GM19328 (cell line): Measurements from ENCODE around the gene ZBTB46.
"Not testable (repeated sequence)": the region's sequence is repeated elsewhere in the genome, so short reads cannot be mapped to it uniquely, and the experiment has no call there.

Experiments
- ATAC-seq: cut with Tn5 transposase; IDR thresholded peaks from one replicate; pipeline ENCODE4 v1.9.1; 2021; ENCODE audit warnings: mild to moderate bottlenecking, moderate library complexity; ENCODE audit not compliant: unreplicated experiment

The ZBTB46 gene

DNA sequence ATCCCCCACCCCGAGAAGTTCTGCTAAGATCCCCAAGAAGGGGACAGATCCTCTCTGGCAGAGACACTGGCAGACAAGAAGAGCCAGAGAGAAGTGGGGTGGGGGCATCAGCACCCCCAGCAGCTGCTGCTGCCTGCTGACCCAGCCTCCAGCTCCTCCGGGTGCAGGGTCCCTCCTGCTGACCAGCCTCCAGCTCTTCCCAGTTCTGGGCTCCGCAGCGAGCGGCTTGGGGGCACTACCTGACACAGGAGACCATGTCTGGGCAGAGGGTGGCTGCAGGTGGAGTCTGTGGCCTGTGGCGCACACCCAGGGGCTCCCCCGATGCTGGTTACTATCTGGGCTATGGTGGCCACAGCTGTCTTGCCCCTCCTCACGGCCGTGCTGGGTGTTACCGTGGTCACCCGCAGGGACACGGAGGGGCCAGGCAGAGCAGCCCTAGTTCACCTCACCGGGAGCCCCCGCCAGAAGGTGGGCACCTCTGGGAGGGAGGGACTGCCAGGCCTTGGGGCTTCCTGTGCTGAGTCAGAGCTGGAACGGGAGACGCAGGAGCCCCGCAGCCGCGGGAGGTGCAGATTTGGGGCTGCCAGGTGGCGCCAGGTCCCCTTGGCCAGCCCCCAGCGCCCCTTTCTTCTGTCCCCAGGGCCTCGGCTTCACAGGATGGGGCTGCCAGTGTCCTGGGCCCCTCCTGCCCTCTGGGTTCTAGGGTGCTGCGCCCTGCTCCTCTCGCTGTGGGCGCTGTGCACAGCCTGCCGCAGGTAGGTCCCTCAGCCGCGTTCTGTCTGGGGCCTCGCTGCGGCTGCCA, 94.0 kb downstream of the ZBTB46 start:
- no peak for ATAC-seq

DNA sequence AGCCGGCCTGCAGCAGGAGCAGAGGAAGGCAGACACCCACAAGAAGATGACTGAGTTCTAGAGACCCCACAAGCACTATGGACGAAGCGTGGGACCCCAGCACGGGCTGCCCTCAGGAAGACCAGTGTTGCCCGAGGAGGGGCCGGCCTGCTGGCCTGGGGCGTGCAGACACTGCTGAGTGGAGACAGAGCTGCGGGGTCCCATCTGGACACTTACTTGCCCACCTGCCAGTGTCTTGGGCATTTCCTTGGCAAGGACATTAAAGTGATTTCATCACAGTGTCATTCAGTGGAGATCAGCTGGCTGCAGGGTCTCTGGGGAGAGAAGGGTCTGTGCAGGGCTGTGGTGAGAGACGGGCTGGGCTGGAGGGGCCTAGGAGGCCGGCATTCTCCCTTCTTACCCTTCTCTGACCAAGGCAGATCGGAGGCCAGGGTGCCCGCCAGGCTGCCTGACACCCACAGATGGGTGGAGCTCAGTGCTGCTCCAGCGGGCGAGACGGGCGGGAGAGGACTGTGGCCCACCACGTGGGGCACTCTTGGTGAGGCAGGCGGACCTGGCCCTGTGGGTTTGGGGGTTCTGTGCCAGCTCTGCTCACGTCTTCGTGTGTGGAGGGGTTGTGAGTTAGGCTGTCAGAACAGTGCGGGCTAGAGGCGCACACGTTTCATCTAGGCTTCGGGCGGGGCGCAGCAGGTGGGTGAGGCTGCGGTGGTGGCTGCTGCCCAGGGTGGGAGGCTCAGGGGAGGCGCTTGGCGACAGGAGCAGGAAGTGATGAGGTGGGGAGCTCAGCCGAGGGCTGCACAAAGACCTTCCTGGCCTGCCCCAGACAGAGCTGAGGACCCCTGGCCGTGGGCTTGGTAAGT, 95.0 kb downstream of the ZBTB46 start, which contains the start of gene LIME1:
TSS of gene LIME1 (plus strand) at position 806 of the 860 bp plus-strand sequence. CDS start 886 bp downstream, outside the sequence.
- no peak for ATAC-seq

DNA sequence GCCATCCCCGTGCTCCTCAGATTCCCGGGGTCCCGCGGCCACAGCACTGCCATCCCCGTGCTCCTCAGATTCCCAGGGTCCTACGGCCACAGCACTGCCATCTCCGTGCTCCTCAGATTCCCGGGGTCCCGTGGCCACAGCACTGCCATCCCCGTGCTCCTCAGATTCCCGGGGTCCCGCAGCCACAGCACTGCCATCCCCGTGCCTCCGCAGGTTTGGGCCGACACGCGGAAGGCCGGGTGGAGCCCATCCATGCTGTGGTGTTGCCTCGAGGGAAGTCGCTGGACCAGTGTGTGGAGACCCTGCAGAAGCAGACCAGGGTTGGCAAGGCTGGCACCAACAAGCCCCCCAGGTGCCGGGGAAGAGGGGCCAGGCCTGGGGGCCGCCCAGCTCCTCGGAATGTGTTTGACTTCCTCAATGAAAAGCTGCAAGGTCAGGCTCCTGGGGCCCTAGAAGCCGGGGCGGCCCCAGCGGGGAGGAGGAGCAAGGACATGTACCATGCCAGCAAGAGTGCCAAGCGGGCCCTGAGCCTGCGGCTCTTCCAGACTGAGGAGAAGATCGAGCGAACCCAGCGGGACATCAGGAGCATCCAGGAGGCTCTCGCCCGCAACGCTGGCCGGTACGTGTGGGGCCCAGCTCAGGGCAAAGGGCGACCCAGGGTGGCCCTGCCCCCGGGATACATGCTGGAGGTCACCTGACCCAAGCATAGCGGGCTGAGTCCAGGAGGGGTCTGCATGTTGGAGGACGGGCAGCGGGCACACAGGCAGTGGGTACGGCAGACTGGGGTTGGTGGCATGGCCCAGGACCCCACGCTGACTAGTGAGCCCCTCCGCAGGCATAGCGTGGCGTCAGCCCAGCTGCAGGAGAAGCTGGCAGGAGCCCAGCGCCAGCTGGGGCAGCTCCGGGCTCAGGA, 95.9 kb downstream of the ZBTB46 start:
- no peak for ATAC-seq

DNA sequence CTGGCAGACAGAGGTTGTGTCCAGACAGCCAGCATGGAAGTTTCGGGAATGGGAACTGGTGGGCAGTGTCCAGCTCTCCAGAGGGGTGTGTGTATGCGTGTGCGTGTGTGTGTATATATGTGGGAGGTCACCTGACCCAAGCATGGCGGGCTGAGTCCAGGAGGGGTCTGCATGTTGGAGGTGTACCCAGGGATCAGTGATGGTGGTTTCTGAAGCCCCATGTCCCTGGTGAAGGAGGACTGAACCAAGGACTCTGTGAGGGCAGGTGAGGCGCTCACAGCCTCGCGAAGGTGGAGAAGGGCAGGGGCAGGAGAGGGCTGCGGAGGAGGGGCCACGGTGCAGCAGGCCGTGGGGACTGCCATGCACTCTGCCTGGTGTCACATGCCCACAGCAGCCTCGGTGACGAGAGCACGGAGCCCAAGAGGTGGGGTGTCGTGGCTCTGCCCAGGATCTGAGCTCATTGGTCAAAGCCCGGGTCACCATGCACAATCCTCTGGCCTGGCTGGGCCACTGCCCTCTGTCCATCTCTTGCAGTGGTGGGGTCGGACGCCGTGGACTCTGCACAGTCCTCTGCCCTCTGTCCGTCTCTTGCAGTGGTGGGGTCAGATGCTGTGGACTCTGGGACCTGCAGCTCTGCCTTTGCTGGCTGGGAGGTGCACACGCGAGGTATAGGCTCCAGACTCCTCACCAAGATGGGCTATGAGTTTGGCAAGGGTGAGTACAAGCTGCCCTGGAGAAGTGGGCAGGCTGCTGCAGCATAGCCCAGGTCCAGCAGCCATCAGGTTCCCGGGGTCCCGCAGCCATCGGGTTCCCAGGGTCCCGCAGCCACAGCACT, 96.7 kb downstream of the ZBTB46 start:
- ATAC-seq: no peak

DNA sequence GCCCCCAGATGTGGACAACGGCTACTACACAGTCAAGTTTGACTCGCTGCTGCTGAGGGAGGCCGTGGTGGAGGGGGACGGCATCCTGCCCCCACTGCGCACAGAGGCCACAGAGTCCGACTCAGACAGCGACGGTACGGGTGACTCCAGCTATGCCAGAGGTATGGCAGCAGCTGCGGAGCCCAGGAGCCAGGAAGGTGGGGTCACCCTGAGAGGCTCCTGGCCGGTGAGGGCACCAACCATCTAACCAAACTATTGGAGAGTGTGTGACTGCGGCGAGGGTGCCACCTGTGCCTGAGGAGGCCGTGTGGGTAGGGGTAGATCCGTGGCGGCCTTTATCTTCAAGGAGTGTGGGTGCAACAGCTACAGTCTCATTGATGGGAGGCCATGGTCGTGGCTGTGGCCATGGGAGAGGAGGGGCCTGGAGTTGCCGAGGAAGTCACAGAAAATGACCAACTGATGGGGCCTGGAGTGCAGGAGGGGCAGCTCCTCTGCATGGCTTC, 97.4 kb downstream of the ZBTB46 start:
- ATAC-seq: no peak

DNA sequence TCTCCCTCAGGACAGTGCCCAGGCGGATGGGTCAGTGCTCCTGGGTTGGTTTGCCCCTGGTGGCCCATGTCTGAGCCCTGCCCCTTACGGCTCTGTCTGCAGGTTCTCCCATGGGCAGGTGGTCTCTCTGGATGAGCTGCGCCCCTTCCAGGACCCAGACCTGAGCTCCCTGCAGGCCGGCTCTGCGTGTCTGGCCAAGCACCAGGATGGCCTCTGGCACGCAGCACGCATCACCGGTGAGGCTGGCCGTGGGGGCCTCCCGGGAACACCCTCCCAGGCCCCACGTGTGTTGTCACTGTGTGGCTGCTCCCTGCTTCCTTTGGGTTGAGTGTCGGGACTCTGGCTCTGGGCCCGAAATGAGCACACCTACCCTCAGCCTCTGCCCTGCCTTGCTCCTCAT, 97.9 kb downstream of the ZBTB46 start:
- ATAC-seq: no peak

DNA sequence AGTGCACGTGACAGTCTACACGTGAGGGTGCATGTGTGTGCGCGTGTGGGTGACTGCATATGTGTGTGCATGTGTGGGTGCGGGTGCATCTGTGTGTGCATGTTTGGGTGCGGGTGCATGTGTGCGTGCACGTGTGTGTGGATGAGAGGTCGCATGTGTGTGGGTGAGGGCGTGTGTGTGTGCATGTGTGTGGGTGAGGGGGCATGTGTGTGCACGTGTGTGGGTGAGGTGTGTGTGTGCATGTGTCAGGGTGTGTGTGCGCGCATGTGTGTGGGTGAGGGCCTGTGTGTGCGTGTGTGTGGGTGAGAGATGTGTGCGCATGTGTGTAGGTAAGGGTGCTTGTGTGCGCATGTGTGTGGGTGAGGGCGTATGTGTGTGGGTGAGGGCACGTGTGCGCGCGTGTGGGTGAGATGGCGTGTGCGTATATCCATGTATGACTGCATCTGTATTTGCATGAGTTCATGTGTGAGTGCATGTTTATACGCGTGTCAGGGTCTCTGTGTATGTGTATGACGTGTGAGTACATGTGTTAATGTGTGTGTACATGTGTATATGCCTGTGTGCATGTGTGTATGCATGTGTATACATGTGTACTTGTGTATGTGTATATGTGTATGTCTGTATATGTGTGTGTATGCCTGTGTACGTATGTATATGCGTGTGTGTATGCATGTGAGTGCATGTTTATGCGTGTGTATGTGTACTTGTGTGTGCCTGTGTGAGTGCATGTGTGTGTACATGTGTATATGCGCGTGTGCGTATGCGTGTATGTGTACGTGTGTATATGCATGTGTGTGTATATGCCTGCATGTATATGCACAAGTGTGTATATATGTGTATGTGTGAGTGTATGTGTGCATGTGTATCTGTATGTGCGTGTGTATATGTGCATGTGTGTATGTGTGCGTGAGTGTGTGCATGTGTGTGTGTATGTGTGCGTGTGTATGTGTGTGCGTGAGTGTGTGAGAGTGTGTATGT, 98.7 kb downstream of the ZBTB46 start:
- ATAC-seq: no peak

DNA sequence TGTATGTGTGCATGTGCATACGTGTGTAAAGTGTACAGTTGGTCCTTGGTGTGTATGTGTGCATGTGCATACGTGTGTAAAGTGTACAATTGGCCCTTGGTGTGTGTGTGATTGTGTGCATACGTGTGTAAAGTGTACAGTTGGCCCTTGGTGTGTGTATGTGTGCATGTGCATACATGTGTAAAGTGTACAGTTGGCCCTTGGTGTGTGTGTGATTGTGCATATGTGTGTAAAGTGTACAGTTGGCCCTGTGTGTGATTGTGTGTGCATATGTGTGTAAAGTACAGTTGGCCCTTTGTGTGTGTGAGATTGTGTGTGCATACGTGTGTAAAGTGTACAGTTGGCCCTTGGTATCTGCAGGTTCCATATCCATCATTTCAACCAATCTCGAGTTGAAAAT, 99.7 kb downstream of the ZBTB46 start:
- no peak for ATAC-seq

DNA sequence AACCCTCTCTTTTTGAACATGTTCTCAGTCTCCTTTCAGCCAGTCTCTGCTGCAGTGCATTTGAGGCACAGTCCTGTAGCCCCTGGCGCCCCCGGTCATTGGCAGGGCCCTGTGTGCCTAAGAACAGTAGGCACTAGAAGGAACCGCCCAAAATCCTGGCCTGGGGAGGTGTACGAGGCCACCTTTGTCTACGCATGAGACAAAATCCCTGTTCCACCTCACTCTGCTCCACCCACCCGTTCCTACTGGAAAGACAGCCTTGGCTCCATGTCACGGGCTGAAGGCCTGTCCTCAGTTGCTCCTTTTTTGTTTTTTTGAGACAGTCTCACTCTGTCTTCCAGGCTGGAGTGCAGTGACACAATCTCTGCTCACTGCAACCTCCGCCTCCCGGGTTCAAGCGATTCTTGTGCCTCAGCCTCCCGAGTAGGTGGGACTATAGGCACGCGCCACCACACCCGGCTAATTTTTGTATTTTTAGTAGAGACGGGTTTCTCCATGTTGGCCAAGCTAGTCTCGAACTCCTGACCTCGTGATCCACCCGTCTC, 100.8 kb downstream of the ZBTB46 start:
- ATAC-seq: not testable (repeated sequence)

DNA sequence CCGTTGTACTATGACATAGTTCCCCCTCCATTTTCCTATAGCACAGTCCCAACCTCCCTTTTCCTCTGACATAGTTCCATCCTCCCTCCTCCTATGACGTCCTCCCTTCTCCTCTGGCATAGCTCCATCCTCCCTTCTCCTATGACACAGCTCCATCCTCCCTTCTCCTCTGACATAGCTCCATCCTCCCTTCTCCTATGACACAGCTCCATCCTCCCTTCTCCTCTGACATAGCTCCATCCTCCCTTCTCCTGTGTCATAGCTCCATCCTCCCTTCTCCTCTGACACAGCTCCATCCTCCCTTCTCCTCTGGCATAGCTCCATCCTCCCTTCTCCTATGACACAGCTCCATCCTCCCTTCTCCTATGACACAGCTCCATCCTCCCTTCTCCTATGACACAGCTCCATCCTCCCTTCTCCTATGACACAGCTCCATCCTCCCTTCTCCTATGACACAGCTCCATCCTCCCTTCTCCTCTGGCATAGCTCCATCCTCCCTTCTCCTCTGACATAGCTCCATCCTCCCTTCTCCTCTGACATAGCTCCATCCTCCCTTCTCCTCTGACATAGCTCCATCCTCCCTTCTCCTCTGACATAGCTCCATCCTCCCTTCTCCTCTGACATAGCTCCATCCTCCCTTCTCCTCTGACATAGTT, 108.0 kb downstream of the ZBTB46 start:
- ATAC-seq: not testable (repeated sequence)

DNA sequence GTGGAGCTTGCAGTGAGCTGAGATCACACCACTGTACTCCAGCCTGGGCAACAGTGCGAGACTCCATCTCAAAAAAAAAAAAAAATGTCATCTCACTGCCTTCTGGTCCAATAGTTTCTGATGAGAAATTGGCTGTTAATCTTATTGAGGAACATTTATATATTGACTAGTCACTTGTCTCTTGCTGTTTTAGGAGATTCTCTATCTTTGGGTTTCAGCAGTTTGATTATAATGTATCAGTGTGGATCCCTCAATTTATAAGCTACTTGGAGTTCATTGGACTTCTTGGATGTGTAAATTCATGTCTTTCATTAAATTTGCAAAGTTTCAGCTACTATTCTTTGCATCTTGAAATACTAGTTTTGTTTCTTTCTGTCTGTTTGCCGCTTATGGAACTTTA, 112.1 kb downstream of the ZBTB46 start:
- no peak for ATAC-seq

DNA sequence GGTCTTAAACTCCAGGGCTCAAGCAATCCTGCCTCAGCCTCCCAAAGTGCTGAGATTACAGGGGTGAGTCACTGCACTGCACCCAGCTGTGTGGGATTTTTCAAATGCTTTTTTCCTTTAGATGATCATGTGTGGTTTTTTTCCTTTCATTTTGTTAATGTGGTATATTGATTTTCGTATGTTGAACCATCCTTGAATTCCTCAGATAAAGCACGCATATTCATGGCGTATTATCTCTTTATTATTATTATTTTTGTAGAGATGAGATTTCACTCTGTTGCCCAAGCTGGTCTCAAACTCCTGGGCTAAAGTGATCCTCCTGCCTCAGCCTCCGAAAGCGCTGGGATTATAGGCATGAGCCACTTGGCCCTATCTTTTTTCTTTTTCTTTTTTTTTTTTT, 116.2 kb downstream of the ZBTB46 start:
- no peak for ATAC-seq

DNA sequence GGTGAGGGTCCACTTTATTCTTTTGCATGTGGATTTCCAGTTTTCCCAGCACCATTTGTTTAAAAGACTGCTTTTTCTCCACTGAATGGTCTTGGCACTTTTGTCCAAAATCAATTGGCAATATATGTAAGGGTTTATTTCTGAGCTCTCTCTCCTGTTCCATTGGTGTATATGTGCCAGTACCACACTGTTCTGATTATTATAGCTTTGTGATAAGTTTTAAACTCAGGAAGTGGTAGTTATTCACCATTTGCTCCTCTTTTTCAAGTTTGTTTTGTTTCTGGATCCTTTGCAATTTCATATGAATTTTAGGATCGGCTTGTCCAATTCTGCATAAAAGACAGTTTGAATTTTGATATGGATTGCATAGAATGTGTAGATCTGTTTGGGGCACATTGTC, 118.9 kb downstream of the ZBTB46 start:
- ATAC-seq: no peak

DNA sequence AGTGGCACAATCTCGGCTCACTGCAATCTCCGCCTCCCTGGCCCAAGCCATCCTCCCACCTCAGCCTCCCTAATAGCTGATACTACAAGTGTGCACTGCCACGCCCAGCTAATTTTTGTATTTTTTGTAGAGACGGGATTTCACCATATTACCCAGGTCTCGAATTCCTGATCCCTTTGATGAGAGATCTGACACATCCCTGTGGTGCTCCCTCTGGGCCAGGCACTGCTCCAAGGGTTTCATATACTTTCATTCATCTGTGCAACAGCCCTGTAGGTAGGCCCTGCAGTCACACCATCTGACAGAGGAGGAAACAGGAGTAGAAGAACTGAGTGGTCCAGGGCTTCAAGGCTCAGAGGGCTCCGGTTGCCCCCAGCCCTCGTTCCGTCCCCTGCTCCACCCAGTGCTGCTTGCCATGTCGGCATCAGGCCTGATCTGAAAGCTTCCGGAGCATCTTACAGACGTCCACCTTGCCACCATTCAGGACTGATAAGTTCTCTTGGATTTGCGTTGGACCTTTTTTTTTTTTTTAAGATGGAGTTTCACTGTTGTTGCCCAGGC, 119.9 kb downstream of the ZBTB46 start:
- ATAC-seq: no peak

DNA sequence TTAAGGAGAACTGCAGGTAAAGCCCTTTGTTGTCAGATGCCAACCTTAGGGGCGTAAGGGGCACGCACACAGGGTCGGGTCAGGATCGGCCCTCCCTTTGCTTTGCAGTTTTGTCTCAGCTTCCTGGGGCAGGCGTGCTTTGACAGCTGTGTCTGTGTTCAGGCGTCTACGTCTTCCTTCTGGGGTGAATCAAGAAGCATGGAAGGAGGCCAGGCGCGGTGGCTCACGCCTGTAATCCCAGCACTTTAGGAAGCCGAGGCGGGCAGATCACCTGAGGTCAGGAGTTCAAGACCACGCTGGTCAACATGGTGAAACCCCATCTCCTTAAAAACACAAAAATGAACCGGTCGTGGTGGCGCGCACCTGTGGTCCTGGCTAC, 121.9 kb downstream of the ZBTB46 start:
- no peak for ATAC-seq

DNA sequence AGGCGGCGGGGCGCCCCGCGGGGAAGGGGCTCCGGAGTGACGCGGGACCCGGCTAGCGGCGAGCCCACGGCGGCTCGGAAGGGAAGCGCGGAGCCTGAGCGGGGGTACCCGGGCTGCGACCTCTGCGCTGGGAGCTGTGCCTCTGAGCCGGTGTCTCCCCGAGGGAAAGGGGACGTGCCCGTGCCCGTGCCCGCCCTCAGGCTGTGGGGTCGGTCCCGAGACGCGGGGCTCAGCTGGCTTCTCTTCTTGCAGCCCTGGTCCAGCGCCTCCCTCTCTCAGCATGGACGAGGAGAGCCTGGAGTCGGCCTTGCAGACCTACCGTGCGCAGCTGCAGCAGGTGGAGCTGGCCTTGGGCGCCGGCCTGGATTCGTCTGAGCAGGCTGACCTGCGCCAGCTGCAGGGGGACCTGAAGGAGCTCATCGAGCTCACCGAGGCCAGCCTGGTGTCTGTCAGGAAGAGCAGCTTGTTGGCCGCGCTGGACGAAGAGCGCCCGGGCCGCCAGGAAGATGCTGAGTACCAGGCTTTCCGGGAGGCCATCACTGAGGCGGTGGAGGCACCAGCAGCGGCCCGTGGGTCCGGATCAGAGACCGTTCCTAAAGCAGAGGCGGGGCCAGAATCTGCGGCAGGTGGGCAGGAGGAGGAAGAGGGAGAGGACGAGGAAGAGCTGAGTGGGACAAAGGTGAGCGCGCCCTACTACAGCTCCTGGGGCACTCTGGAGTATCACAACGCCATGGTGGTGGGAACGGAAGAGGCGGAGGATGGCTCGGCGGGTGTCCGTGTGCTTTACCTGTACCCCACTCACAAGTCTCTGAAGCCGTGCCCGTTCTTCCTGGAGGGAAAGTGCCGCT, 122.5 kb downstream of the ZBTB46 start:
- peak; percentile 7 for ATAC-seq
